ENCODE data around the gene FOXA2.

Gene FOXA2

DNA sequence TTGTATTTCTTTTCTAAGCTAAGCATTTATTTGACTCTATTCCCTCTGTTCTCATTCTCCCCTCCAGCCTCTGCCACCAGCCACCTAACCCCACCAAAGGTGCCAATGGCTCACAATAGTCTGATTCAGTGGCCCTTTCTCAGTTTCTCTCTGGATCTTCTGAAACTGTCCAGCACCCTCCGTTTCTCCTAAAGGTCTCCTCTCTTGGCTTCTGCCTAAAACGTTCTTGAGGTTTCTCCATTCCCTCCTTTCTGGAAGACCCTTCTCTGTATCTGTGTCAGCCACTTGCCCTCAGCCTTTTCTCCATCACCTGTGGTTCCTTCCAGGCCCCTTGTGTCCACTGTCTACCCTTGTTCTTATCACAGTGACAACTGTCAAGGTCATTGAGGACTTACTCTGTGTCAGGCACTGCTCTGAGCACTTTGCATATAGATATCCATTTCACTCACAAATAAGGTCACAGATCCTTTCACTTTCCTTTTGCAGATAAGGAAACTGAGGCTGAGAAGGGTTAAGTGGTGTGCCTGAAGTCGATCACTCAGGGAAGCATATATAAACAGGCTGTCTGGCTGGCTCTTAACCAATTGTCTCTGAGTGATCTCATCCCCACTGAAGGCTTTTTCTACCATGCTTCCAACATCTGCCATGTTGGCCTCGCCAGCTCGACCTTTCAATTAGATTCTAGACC is 48.1 kb downstream of the FOXA2 start:
- DNase-seq, result no peak

- DNase-seq, result no peak
These were observed 48.9 kb downstream of the FOXA2 start for GRCh38 chr20:22535483-22535882.

GRCh38 chr20:22533823-22534751 is 50.3 kb downstream of the FOXA2 start:
- DNase-seq, result no peak

- DNase-seq, result no peak
These were observed 51.8 kb downstream of the FOXA2 start for GRCh38 chr20:22532598-22532997.

DNA sequence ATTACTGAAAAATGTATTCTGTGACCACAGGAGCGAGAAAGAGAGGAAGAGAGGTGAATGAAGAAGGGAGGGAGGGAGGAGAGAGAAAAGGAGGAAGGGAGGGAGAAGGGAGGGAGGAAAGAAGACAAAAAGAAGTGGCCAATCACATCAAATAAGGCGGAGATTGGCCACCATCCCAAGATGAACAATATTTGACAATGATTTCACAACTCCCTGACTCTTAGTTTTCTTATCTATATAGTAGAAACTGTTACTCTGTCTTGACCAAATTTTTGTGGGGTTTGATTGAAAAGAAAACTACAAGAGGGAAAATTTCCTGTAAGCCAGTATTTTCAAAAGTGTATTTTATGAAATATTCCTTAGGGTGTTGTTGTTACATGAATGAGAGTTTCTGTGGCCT is 52.6 kb downstream of the FOXA2 start:
- DNase-seq, result no peak

DNA sequence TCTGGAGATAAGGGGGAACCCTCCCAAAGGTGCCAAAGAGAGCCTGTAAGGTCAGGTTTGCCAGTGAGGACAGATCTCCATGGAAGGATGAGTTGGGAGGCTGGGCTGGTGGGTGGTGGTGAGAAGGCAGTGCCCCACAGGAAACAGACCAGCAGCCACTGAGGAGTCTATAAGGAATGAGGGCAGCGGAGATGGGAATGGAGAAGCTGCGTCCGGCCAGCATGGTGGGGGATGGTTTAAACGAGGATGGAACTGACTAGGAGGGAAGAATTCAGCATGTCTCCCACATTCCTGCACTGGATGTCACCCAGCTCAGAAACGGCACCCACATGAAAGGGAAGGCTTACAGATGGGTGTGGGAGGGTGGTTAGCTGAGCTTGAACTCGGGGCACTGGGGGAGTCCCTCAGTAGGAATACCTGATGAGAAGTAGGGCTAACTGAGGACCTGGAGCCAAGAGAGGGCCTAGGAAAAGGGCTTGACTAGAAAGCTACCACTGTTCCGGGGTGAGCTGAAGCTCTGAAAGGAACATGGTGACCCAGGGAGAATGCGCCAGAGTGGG is 53.2 kb downstream of the FOXA2 start:
- DNase-seq, result no peak
